NB4 (cell line): Measurements from ENCODE around the gene MEA1.

Experiments
- DNase-seq: peaks from one replicate; pipeline ENCODE4 v3.0.0; 2010; ENCODE audit warnings: low read depth
- H3K4me3 ChIP-seq: one replicate; pipeline ENCODE4 v1.5.1; 2011; ENCODE audit warnings: mild to moderate bottlenecking, low read depth, low read length, moderate library complexity
- MAX ChIP-seq: IDR thresholded peaks from 2 replicates; pipeline ENCODE4 v1.6.1; 2011; ENCODE audit warnings: low read depth, low read length
- MYC ChIP-seq: IDR thresholded peaks from 2 replicates; pipeline ENCODE4 v1.6.1; 2011; ENCODE audit warnings: low read depth, low read length
- POLR2A ChIP-seq: IDR thresholded peaks from 2 replicates; pipeline ENCODE4 v1.6.1; 2011; ENCODE audit warnings: mild to moderate bottlenecking; ENCODE audit not compliant: insufficient read length; ENCODE audit errors: extremely low read depth
- TF ChIP-seq, protein P1 (sequence below): IDR thresholded peaks from one replicate; pipeline ENCODE4 v1.5.1; 2012; ENCODE audit warnings: low read depth, low read length

The MEA1 gene

DNA sequence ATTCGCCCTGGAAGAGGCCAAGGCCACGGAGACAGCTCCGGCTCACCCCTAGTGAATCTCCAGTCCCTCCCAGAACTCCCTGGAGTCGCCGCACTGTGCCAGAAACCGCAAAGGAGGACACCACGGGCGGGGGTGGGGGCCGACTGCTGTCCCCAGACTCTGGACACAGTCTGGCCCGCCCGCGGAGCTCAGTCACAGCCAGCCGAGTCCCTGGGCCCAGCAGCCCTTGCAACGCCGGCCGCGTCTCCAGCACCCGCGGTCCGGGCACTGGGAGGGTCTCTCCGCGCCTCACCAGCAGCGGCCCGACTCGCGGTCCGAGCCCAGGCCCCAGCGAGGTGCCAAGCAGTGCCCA is 35.3 kb downstream of the MEA1 start:
- H3K4me3 ChIP-seq: peak overlapping the region; percentile 88
- peak; percentile 53 for DNase-seq
- no peak for TF ChIP-seq POLR2A
- no peak for TF ChIP-seq MYC

GRCh38 chr6:42974919-42975505 is 38.7 kb downstream of the MEA1 start:
- no peak overlapping the region for H3K4me3 ChIP-seq
- DNase-seq: no peak
- no peak for TF ChIP-seq MYC
- TF ChIP-seq POLR2A: no peak
- no peak for TF ChIP-seq MAX
- TF ChIP-seq, protein P1, sequence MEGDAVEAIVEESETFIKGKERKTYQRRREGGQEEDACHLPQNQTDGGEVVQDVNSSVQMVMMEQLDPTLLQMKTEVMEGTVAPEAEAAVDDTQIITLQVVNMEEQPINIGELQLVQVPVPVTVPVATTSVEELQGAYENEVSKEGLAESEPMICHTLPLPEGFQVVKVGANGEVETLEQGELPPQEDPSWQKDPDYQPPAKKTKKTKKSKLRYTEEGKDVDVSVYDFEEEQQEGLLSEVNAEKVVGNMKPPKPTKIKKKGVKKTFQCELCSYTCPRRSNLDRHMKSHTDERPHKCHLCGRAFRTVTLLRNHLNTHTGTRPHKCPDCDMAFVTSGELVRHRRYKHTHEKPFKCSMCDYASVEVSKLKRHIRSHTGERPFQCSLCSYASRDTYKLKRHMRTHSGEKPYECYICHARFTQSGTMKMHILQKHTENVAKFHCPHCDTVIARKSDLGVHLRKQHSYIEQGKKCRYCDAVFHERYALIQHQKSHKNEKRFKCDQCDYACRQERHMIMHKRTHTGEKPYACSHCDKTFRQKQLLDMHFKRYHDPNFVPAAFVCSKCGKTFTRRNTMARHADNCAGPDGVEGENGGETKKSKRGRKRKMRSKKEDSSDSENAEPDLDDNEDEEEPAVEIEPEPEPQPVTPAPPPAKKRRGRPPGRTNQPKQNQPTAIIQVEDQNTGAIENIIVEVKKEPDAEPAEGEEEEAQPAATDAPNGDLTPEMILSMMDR: no peak

DNA sequence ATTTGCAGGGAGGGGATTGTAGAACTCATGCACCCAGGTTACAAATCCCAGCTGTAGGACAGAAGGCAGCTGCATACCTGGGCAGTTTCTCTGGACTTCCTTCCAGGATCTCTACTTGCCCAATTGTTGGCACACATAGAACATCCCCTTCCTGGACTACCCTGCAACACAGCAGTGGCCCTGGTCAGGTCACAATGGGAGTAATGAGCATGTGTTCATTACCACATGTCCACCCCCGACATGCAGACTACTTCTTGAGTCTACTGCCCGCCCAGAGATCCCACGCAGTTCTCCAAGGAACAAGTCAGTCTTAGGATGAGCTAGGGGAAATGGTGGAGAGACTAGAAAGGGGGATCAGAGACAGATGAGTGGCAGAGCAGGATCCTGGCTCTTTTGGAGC is 39.8 kb downstream of the MEA1 start:
- TF ChIP-seq MAX: 0 out of 2 replicates have a peak, but pooled peaks have one; percentile 17
- no peak for TF ChIP-seq POLR2A
- no peak for TF ChIP-seq MYC
- TF ChIP-seq, protein P1: no peak
- peak; percentile 24 for DNase-seq
- H3K4me3 ChIP-seq: no peak overlapping the region

- no peak for DNase-seq
- H3K4me3 ChIP-seq: no peak overlapping the region
- no peak for TF ChIP-seq MYC
- TF ChIP-seq, protein P1: no peak
- TF ChIP-seq POLR2A: no peak
- TF ChIP-seq MAX: no peak
Measured at GRCh38 chr6:42971746-42972327, 41.9 kb downstream of the MEA1 start.

DNA sequence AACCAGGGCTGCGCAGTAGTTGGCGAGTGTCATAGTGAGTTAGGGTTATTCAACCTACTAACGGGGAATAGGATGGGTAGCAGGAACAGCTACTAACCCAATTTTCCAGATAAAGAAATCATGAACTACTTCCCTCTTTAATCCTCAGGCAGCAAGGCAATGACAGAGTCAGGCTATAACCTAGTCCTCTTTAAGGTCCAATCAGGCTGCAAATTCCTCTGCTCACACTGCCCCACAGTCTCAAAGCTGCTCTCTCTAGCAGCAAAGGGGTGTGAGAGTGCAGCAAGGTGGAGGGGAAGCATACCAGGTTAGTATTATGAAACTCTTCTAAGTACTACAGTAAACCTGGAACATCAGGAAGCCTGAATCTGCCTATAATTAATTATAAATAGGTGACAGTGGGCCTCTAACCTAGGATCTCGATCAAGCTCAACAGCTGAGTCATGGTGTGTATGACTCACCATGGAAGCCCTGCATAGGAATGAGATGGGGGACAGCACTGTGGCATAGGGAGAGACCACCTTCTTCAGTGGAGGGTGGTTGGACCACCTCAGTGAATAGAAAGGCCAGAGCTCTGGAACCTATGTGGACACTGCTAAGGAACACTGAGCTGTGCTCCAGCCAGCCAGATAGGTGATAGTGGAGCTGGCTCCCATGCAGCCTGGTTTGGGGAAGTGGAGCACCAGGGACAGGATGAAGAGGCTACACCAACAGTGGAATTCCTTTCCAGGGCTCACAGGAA is 42.7 kb downstream of the MEA1 start:
- H3K4me3 ChIP-seq: no peak overlapping the region
- peak; percentile 71 for DNase-seq
- TF ChIP-seq MAX: no peak
- no peak for TF ChIP-seq MYC
- no peak for TF ChIP-seq POLR2A
- TF ChIP-seq, protein P1: no peak

DNA sequence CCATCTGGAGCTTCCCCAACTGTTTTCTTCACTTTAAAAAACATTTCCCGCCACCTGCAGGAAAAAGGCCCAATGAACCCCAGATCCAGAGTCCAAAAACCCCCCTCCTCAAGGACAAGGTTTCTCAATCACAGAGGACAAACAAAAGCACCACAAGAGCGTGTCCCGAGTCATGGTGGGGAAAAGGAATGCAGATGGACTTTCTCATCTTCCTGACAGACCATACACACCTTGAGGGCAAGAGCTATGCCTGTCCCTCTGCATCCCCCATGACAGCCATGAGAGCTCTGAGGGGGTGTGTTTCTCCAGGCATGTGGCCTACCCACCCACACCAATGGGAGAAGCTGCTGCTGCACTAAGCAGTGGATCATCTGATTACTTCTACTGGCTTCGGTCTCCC is 43.8 kb downstream of the MEA1 start:
- no peak for TF ChIP-seq POLR2A
- no peak overlapping the region for H3K4me3 ChIP-seq
- DNase-seq: no peak
